K562 (cell line): ENCODE data around the gene MUCL3. TPM values are rescaled to one million over a fixed set of nuclear protein-coding genes. Genes with fewer than 3 reads are reported as not detected.
"Not testable (repeated sequence)": the region's sequence is repeated elsewhere in the genome, so short reads cannot be mapped to it uniquely, and the experiment has no call there.

Experiments
- ATAC-seq: fragments of 200-7000 bp; cut with Tn5 transposase; 3 replicates; pipeline ENCODE4 v1.9.1; 2020; ENCODE audit warnings: moderate library complexity
- BruUV-seq: library from RNA; stranded (reverse); fragments of 400-500 nt; replicated peaks from 2 replicates; lab custom pipeline; 2021; lab: Mats Ljungman, UMichigan
- CTCF ChIA-PET: fragments of 300-600 bp; formaldehyde crosslinking; extraction: SDS; loops from one replicate; lab custom pipeline; 2021; ENCODE audit warnings: low intra/inter-chr PET ratio; lab: Yijun Ruan, JAX
- POLR2A ChIA-PET: fragments of 300-600, 350-650 bp; sonication (Branson Sonifier 250); formaldehyde crosslinking; extraction: SDS; loops from one replicate; lab custom pipeline; 2021; ENCODE audit warnings: antibody characterized with exemption, inconsistent platforms; lab: Yijun Ruan, JAX
- DNase-seq, 4 experiments: peaks; one replicate each; pipeline versions ENCODE4 v3.0.0 to v3.0.0-alpha.2; 2011 to 2018; ENCODE audit warnings: low spot score in 3 of 4, mixed read lengths in 3 of 4; ENCODE audit errors: extremely low read depth in 1 of 4
- FAIRE-seq: peaks from 2 replicates; lab custom pipeline; 2011; peaks lifted over from hg19 to GRCh38; lab: Jason Lieb, UNC
- H2AFZ ChIP-seq: 2 replicates; pipeline ENCODE4 v1.6.0; 2011; ENCODE audit warnings: low read depth, low read length, control low read depth, inconsistent platforms
- H3K27ac ChIP-seq: fragments of 200-600 bp; 3 replicates; pipeline ENCODE4 v1.8.0; 2011; ENCODE audit warnings: low read depth, mild to moderate bottlenecking, control low read depth, inconsistent platforms, low read length, moderate library complexity, mixed read lengths; ENCODE audit errors: extremely low read depth
- H3K27me3 ChIP-seq, 2 experiments: fragments of 300-600 bp in 1 of 2; 2 replicates in 1 of 2; 3 replicates in 1 of 2; pipeline versions ENCODE4 v1.6.0 to v1.8.0; 2011; ENCODE audit warnings: inconsistent platforms in 2 of 2, low read length in 2 of 2, mild to moderate bottlenecking in 1 of 2, mixed read lengths in 1 of 2, moderate library complexity in 1 of 2; ENCODE audit not compliant: control insufficient read depth in 2 of 2, insufficient read depth in 2 of 2
- H3K36me3 ChIP-seq: fragments of 300-600 bp; 3 replicates; pipeline ENCODE4 v1.8.0; 2011; ENCODE audit warnings: mild to moderate bottlenecking, low read length, inconsistent platforms; ENCODE audit not compliant: control insufficient read depth, insufficient read depth
- H3K4me1 ChIP-seq, 2 experiments: fragments of 200-600 bp in 1 of 2; replicated peaks in 1 of 2; 2 replicates in 1 of 2; 3 replicates in 1 of 2; pipeline versions ENCODE4 v1.5.1 to v1.8.0; 2011; ENCODE audit warnings: inconsistent platforms in 2 of 2, low read length in 2 of 2, mild to moderate bottlenecking in 1 of 2, mixed read lengths in 1 of 2, moderate library complexity in 1 of 2; ENCODE audit not compliant: control insufficient read depth in 2 of 2, insufficient read depth in 2 of 2
- H3K4me2 ChIP-seq: 2 replicates; pipeline ENCODE4 v1.6.1; 2011; ENCODE audit warnings: low read length, control low read depth, inconsistent platforms, mixed read lengths; ENCODE audit not compliant: insufficient read depth
- H3K4me3 ChIP-seq: fragments of 200-600 bp; sonication (generic), shearing (Covaris generic); 2 replicates; pipeline ENCODE4 v1.5.1; 2016; ENCODE audit warnings: control low read depth, inconsistent platforms
- H3K79me2 ChIP-seq: fragments of 200-600 bp; 3 replicates; pipeline ENCODE4 v1.8.0; 2011; ENCODE audit warnings: low read length, inconsistent platforms; ENCODE audit not compliant: control insufficient read depth, insufficient read depth
- H3K9ac ChIP-seq, 2 experiments: 2 replicates each; pipeline versions ENCODE4 v1.6.0 to v1.6.1; 2011; ENCODE audit warnings: low read depth in 2 of 2, low read length in 2 of 2, control low read depth in 1 of 2, inconsistent platforms in 1 of 2, mild to moderate bottlenecking in 1 of 2, mixed read lengths in 1 of 2; ENCODE audit not compliant: insufficient read depth in 1 of 2
- H3K9me1 ChIP-seq: one replicate; pipeline ENCODE4 v1.6.0; 2011; ENCODE audit warnings: inconsistent platforms, mild to moderate bottlenecking, low read length, moderate library complexity; ENCODE audit not compliant: control insufficient read depth, insufficient read depth
- H3K9me3 ChIP-seq: replicated peaks from 2 replicates; pipeline ENCODE4 v1.5.1; 2011; ENCODE audit warnings: low read depth, low read length, inconsistent platforms; ENCODE audit not compliant: control insufficient read depth, insufficient read depth
- H4K20me1 ChIP-seq: replicated peaks from 2 replicates; pipeline ENCODE4 v1.6.1; 2011; ENCODE audit warnings: low read length, inconsistent platforms, mixed read lengths; ENCODE audit not compliant: control insufficient read depth, insufficient read depth
- ATF3 ChIP-seq, 2 experiments: fragments of 450-650 bp in 1 of 2; sonication (generic) in 1 of 2; formaldehyde crosslinking in 1 of 2; IDR thresholded peaks in 1 of 2; conservative IDR thresholded peaks in 1 of 2; 2 replicates each; pipeline versions ENCODE4 v1.6.1 to v1.8.1; 2016 to 2023; ENCODE audit warnings: mild to moderate bottlenecking in 2 of 2, moderate library complexity in 2 of 2, inconsistent platforms in 1 of 2, missing genetic modification reagents in 1 of 2
- ESRRB ChIP-seq: fragments of 250-450 bp; sonication (Bioruptor Pico); IDR thresholded peaks from 2 replicates; pipeline ENCODE4 v1.5.0; 2020; ENCODE audit warnings: mild to moderate bottlenecking, moderate library complexity, borderline replicate concordance
- KLF10 ChIP-seq: fragments of 250-450 bp; sonication (Bioruptor Pico); IDR thresholded peaks from 2 replicates; pipeline ENCODE4 v1.6.1; 2021; ENCODE audit warnings: matching md5 sums
- MAFF ChIP-seq: IDR thresholded peaks from 2 replicates; pipeline ENCODE4 v1.6.1; 2012; ENCODE audit warnings: low read length, improper control_type of control experiment
- MLLT1 ChIP-seq, 2 experiments: fragments of 450-650 bp; IDR thresholded peaks; 2 replicates each; pipeline ENCODE4 v1.6.1; 2016
- ZNF561 ChIP-seq: fragments of 450-650 bp; formaldehyde crosslinking; conservative IDR thresholded peaks from 2 replicates; pipeline ENCODE4 v1.4.0; 2020; ENCODE audit warnings: mild to moderate bottlenecking, moderate library complexity
- ZNF592 ChIP-seq: fragments of 450-650 bp; IDR thresholded peaks from 2 replicates; pipeline ENCODE4 v1.6.1; 2017; ENCODE audit warnings: antibody characterized with exemption, mild to moderate bottlenecking
- WGBS: fragments of 100-300 bp; shearing (Covaris generic); methylation state at CpG from one replicate; pipeline ENCODE4 v1.1.6; 2016; ENCODE audit warnings: low coverage, mixed read lengths; ENCODE audit not compliant: insufficient coverage; ENCODE audit errors: missing lambda C conversion rate; 5-methylcytosine and 5-hydroxymethylcytosine counted together
- in situ Hi-C: fragments of 300-500 bp; cut with MboI; formaldehyde crosslinking; loops from 4 replicates; pipeline ENCODE4 v1.15.0; 2018; ENCODE audit warnings: inconsistent platforms, mixed read lengths
- intact Hi-C: fragments of 100-400 bp; cut with micrococcal nuclease; formaldehyde crosslinking; loops from 2 replicates; pipeline ENCODE4 v1.14.2; 2022
- polyA plus RNA-seq, 8 experiments: library from polyadenylated mRNA; depleted of rRNA in 4 of 8; stranded (reverse) in 5 of 8; unstranded in 3 of 8; fragments of >200 nt; fragmentation: Nextera tagmentation in 2 of 8; fragmentation: Illumina TruSeq in 1 of 8; extraction: Ambion mirVana in 2 of 8; extraction: Trizol in 1 of 8; gene quantifications; 2 replicates each; pipeline versions ENCODE4 v1.2.1 to v1.2.3, GENCODE V29; 2011 to 2014; ENCODE audit warnings: inconsistent platforms in 1 of 8, missing spikeins in 1 of 8
- total RNA-seq, 7 experiments: library from RNA; depleted of rRNA in 6 of 7; stranded (reverse); fragments of >200 nt in 6 of 7; fragmentation: Illumina TruSeq in 2 of 7; extraction: Trizol in 2 of 7; gene quantifications; 2 replicates each; pipeline versions ENCODE4 v1.2.1 to v1.2.3, GENCODE V29; 2011 to 2021; ENCODE audit warnings: low replicate concordance in 1 of 7

MUCL3 gene
- total and polyA plus RNA-seq, 9 of the 15 experiments (the other 6 are each of a cell fraction or from before 2014, with no cell fraction given) = 0.07 TPM; not detected in 8

- H3K4me2 ChIP-seq, H3K4me3 ChIP-seq, H3K9me1 ChIP-seq, DNase-seq, H3K36me3 ChIP-seq, H3K9ac ChIP-seq, in situ Hi-C loops, H4K20me1 ChIP-seq, FAIRE-seq, CTCF ChIA-PET, BruUV-seq, H3K79me2 ChIP-seq, ATAC-seq, H3K27ac ChIP-seq, H3K9me3 ChIP-seq, H3K4me1 ChIP-seq, H2AFZ ChIP-seq, intact Hi-C loops: not testable (repeated sequence)
- POLR2A ChIA-PET = interaction anchor here (0.6 kb wide), 1 partner anchor 22 kb away, joined by 3 read pairs; no protein-coding TSS in a partner anchor
- WGBS = under 1% methylated on average over 6 of the region's 6 CpGs
- H3K27me3 ChIP-seq = peaks cover 26 to 45% of the 10 kb centered on the region in 2 experiments; a peak in 4 of 5 replicates
These were observed 28.4 kb downstream of the MUCL3 start for GRCh38 chr6:30969171-30969570.

- Histone ChIP-seq H3K4me2 (no peak overlapping the region), H3K27me3 (peaks cover 31 to 40% of the 10 kb centered on the region in 2 experiments; a peak in 4 of 5 replicates), H3K9me1 (no peaks in the 10 kb centered on the region), H3K4me3 (no peak overlapping the region), H3K79me2 (no peaks in the 10 kb centered on the region), H3K27ac (no peak overlapping the region), H3K36me3 (no peaks in the 10 kb centered on the region), H2AFZ (no peak overlapping the region), H3K4me1 (no peaks in the 10 kb centered on the region), H3K9ac (no peak overlapping the region), H4K20me1 (no peaks in the 10 kb centered on the region), H3K9me3 (no peaks in the 10 kb centered on the region)
- in situ Hi-C loops = no loop called here
- BruUV-seq = no TSS peak
- CTCF ChIA-PET = no interaction called here
- 6% methylated on average over 5 of the region's 5 CpGs for WGBS
- DNase-seq (no peak), FAIRE-seq (no peak), ATAC-seq (no peak)
- intact Hi-C loops = no loop called here
- POLR2A ChIA-PET = no interaction called here
- TF ChIP-seq KLF10 (no peak), MAFF (no peak), ZNF592 (no peak), ZNF561 (no peak), ATF3 (IDR thresholded peaks at IDR 0.05) (no peak), ATF3 (CRISPR knock-in tag; conservative IDR thresholded peaks at IDR 0.05) (no peak), MLLT1 (IDR thresholded peaks at IDR 0.05) (no peak), ESRRB (CRISPR knock-in tag) (no peak)
These were observed 30.2 kb downstream of the MUCL3 start for GRCh38 chr6:30970946-30971345.
